Neuronal stem cell (in vitro differentiated cells): ENCODE measurements around the gene DUSP1.

Experiments used
- DNase-seq: peaks from one replicate; pipeline ENCODE4 v3.0.0-alpha.2; 2013; ENCODE audit warnings: low spot score
- H2AFZ ChIP-seq: one replicate; pipeline ENCODE4 v1.6.1; 2013; ENCODE audit warnings: mild to moderate bottlenecking, low read length, inconsistent platforms
- H2AK5ac ChIP-seq: 2 replicates; pipeline ENCODE4 v1.6.1; 2013; ENCODE audit warnings: low read depth, mild to moderate bottlenecking, inconsistent platforms, low read length, moderate library complexity, mixed read lengths
- H2BK120ac ChIP-seq: 2 replicates; pipeline ENCODE4 v1.6.1; 2013; ENCODE audit warnings: low read depth, mild to moderate bottlenecking, inconsistent platforms, low read length, moderate library complexity, mixed read lengths
- H2BK12ac ChIP-seq: one replicate; pipeline ENCODE4 v1.6.1; 2013; ENCODE audit warnings: low read length, inconsistent platforms
- H2BK15ac ChIP-seq: 2 replicates; pipeline ENCODE4 v1.6.1; 2013; ENCODE audit warnings: mild to moderate bottlenecking, low read length, inconsistent platforms, mixed read lengths
- H2BK5ac ChIP-seq: one replicate; pipeline ENCODE4 v1.6.1; 2013; ENCODE audit warnings: inconsistent platforms, mild to moderate bottlenecking, low read length, moderate library complexity
- H3K14ac ChIP-seq: one replicate; pipeline ENCODE4 v1.6.1; 2013; ENCODE audit warnings: low read length, inconsistent platforms
- H3K18ac ChIP-seq: 2 replicates; pipeline ENCODE4 v1.6.1; 2013; ENCODE audit warnings: low read length, inconsistent platforms
- H3K23ac ChIP-seq: 2 replicates; pipeline ENCODE4 v1.6.1; 2013; ENCODE audit warnings: low read depth, mild to moderate bottlenecking, mixed read lengths, low read length, inconsistent platforms; ENCODE audit not compliant: poor library complexity
- H3K27ac ChIP-seq: replicated peaks from 3 replicates; pipeline ENCODE4 v1.5.1; 2013; ENCODE audit warnings: low read length, inconsistent platforms
- H3K27me3 ChIP-seq, 3 experiments: 2 replicates each; pipeline ENCODE4 v1.6.1; 2013; ENCODE audit warnings: low read length in 3 of 3, mild to moderate bottlenecking in 2 of 3, inconsistent platforms in 1 of 3, low read depth in 1 of 3, mixed read lengths in 1 of 3, moderate library complexity in 1 of 3; ENCODE audit not compliant: control insufficient read depth in 3 of 3, insufficient read depth in 3 of 3
- H3K36me3 ChIP-seq, 2 donors: replicated peaks in 1 of 2; 2 replicates each; pipeline ENCODE4 v1.6.1; 2013; ENCODE audit warnings: low read length in 2 of 2; ENCODE audit not compliant: control insufficient read depth in 2 of 2, insufficient read depth in 2 of 2
- H3K4ac ChIP-seq: 2 replicates; pipeline ENCODE4 v1.6.1; 2013; ENCODE audit warnings: inconsistent platforms, mild to moderate bottlenecking, low read length, moderate library complexity
- H3K4me1 ChIP-seq, 2 donors: 1 replicate in 1 of 2; 2 replicates in 1 of 2; pipeline ENCODE4 v1.6.1; 2013; ENCODE audit warnings: low read length in 2 of 2, low read depth in 1 of 2; ENCODE audit not compliant: control insufficient read depth in 2 of 2, insufficient read depth in 1 of 2
- H3K4me2 ChIP-seq: one replicate; pipeline ENCODE4 v1.6.1; 2013; ENCODE audit warnings: mild to moderate bottlenecking, low read length, inconsistent platforms; ENCODE audit not compliant: insufficient read depth, poor library complexity, severe bottlenecking
- H3K4me3 ChIP-seq, 2 donors: 2 replicates each; pipeline ENCODE4 v1.5.1; 2013; ENCODE audit warnings: low read length in 2 of 2, mild to moderate bottlenecking in 2 of 2, inconsistent platforms in 1 of 2, moderate library complexity in 1 of 2
- H3K79me1 ChIP-seq: one replicate; pipeline ENCODE4 v1.6.1; 2013; ENCODE audit warnings: low read depth, mild to moderate bottlenecking, inconsistent platforms, low read length, moderate library complexity
- H3K9ac ChIP-seq: one replicate; pipeline ENCODE4 v1.6.1; 2013; ENCODE audit warnings: mild to moderate bottlenecking, low read depth, low read length, inconsistent platforms; ENCODE audit not compliant: poor library complexity
- H3K9me3 ChIP-seq, 2 donors: replicated peaks in 1 of 2; 2 replicates each; pipeline versions ENCODE3 to v1.6.1; 2013; ENCODE audit warnings: low read length in 2 of 2, mild to moderate bottlenecking in 2 of 2, inconsistent platforms in 1 of 2, low read depth in 1 of 2, mixed read lengths in 1 of 2, moderate library complexity in 1 of 2; ENCODE audit not compliant: control insufficient read depth in 2 of 2, insufficient read depth in 1 of 2
- H4K8ac ChIP-seq: one replicate; pipeline ENCODE4 v1.6.1; 2013; ENCODE audit warnings: low read depth, mild to moderate bottlenecking, inconsistent platforms, low read length, moderate library complexity
- H4K91ac ChIP-seq: one replicate; pipeline ENCODE4 v1.6.1; 2013; ENCODE audit warnings: low read length, low read depth, mild to moderate bottlenecking, inconsistent platforms; ENCODE audit not compliant: poor library complexity
- WGBS, 2 donors: extraction: QIAGEN DNeasy Blood & Tissue Kit; methylation state at CpG; one replicate each; pipeline ENCODE4 v1.1.7; 2013; ENCODE audit warnings: missing lambda C conversion rate in 2 of 2, mixed read lengths in 1 of 2; ENCODE audit not compliant: insufficient read length in 2 of 2, insufficient replicate concordance in 1 of 2; ENCODE audit errors: extremely low coverage in 2 of 2; 5-methylcytosine and 5-hydroxymethylcytosine counted together

DUSP1 gene

DNA sequence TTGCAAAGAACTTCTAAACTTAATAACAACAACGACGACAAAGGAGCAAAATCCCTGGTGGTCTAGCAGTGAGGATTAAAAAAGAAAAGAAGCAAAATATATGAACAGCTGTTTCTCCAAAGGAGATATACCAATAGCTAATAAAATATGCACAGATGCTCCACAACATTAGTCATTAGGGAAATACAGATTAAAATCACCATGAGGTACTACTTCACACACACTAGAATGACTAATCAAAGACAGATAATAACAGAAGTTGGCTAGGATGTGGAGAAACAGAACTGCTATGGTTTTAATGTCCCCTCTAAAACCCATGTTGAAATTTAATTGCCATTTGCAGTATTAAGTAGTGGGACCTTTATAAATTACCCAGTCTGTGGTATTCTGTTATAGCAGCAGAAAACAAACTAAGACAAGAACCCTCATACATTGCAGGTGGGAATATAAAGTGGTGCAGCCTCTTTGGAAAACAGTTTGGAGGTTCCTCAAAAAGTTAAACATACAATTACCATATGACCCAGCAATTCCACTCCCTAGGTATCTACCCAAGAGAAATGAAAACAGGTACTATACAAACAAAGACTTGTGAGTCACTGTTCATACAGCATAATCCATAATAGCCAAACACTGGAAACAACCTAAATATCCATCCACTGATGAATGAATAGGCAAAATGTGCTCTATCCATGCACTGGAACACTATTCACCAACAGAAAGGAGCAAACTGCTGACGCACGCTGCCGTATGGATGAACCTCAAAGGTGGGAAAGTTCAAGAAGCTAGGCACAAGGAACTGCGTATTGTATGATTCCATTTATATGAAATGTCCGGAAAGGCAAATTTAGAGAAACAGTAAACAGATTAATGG is 11.4 kb upstream of the DUSP1 start:
- no peak overlapping the region for H2AK5ac ChIP-seq
- no peak overlapping the region for H3K14ac ChIP-seq
- H2BK120ac ChIP-seq, result no peak overlapping the region
- no CpG with 5 or more reads among the region's 7 CpGs for WGBS, 2 donors
- no peak for DNase-seq
- H4K91ac ChIP-seq, result no peak overlapping the region
- H3K27ac ChIP-seq, result no peak overlapping the region
- H3K27me3 ChIP-seq, result no peaks in the 10 kb centered on the region
- H3K18ac ChIP-seq, result no peak overlapping the region
- no peak overlapping the region for H3K4ac ChIP-seq
- no peaks in the 10 kb centered on the region for H3K79me1 ChIP-seq
- H2BK5ac ChIP-seq, result no peak overlapping the region
- peaks cover 0 to 9% of the 10 kb centered on the region in 2 donors for H3K4me1 ChIP-seq
- H3K4me3 ChIP-seq, result no peak overlapping the region
- no peak overlapping the region for H2BK15ac ChIP-seq
- H3K23ac ChIP-seq, result no peak overlapping the region
- H3K9me3 ChIP-seq, result no peaks in the 10 kb centered on the region
- no peaks in the 10 kb centered on the region for H3K36me3 ChIP-seq
- no peak overlapping the region for H2BK12ac ChIP-seq
- H3K4me2 ChIP-seq, result no peak overlapping the region
- H4K8ac ChIP-seq, result no peak overlapping the region
- no peak overlapping the region for H3K9ac ChIP-seq
- no peak overlapping the region for H2AFZ ChIP-seq

DNA sequence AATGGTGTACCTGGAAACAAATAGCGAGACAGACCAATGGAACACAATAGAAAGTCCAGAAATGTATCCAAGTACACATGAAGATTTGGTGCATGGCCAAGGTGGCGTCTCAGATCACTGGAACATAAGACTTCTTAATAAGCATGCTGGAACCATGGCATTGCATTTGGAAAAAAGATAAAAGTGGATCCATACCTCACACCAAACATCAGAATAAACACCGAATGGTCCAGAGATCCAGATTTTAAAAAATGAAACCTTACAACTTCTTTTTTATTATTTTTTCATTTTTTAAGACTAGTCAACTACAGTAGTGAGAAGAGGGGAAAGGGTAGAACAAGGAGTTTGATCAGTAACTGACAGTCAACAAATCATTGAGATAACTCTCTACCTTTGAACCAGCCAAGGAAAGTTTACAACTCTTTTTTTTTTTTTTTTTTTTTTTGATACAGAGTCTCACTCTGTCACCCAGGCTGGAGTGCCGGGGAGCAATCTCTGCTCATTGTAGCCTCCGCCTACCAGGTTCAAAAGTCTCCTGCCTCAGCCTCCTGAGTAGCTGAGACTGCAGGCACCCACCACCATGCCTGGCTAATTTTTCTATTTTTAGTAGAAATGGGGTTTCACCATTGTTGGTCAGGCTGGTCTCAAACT is 8.8 kb upstream of the DUSP1 start:
- Histone ChIP-seq H2BK15ac (no peak overlapping the region), H2BK120ac (no peak overlapping the region), H3K9ac (no peak overlapping the region), H3K36me3 (no peaks in the 10 kb centered on the region), H2AK5ac (no peak overlapping the region), H3K27me3 (no peaks in the 10 kb centered on the region), H3K4me1 (peaks cover 0 to 10% of the 10 kb centered on the region in 2 donors), H4K91ac (no peak overlapping the region), H2BK5ac (no peak overlapping the region), H3K27ac (no peak overlapping the region), H3K4me2 (no peak overlapping the region), H3K18ac (no peak overlapping the region), H3K23ac (no peak overlapping the region), H3K9me3 (no peaks in the 10 kb centered on the region), H3K4ac (no peak overlapping the region), H3K14ac (no peak overlapping the region), H2AFZ (no peak overlapping the region), H3K4me3 (no peak overlapping the region), H2BK12ac (no peak overlapping the region), H3K79me1 (no peaks in the 10 kb centered on the region), H4K8ac (no peak overlapping the region)
- DNase-seq, result no peak
- WGBS, 2 donors, result no CpG with 5 or more reads among the region's 5 CpGs

DNA sequence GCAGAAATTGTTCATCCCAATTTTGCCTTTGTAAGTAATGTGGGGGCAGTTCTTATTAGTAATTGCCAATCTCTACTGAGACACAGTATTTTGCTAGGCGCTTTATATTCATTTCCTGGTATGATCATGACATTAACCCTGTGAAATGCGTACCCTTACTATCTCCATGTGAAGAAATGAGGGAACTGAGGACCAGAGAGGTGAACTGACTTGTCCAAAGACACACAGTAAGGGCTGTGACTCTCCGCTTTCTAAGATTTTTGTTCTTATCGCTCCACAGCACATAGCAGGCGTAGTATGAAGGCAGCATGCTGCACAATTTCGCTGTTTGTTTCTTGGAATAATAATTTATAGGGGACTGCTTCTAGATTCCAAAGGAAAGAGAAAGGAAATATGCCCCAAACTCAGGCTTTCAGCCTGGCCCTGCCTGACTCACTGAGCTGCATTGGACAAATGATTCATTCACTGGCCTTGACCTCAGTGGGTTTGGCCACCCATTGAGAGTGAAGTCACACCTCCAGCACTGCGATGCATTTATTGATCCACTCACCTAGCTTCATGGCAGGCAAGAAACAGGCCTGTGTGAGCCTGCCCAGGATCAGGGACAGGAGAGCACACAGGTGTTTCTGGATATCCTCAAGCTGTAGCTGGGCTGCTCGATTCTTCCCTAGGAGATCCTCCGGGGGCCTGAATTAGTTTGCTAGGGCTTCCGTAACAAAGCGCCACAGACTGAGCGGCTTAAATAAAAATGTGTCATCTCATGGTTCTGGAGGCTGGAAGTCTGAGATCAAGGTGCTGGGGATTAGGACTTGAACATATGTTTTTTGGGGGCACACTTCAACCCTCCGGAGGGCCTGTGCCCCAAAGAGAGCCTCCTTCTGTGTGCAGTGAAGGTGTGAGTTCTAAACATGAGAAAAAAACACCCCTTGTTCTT is 7.2 kb upstream of the DUSP1 start:
- WGBS, 2 donors, result no CpG with 5 or more reads among the region's 13 CpGs
- H3K27me3 ChIP-seq, result peaks cover 0 to 2% (median 0%) of the 10 kb centered on the region in 3 experiments
- H3K79me1 ChIP-seq, result no peaks in the 10 kb centered on the region
- H2BK5ac ChIP-seq, result no peak overlapping the region
- H3K14ac ChIP-seq, result no peak overlapping the region
- H2BK120ac ChIP-seq, result no peak overlapping the region
- no peak overlapping the region for H3K4me2 ChIP-seq
- no peak overlapping the region for H4K8ac ChIP-seq
- no peak overlapping the region for H3K9ac ChIP-seq
- DNase-seq, result no peak
- no peaks in the 10 kb centered on the region for H3K9me3 ChIP-seq
- no peak overlapping the region for H2AK5ac ChIP-seq
- no peak overlapping the region for H2BK15ac ChIP-seq
- no peak overlapping the region for H3K18ac ChIP-seq
- H3K36me3 ChIP-seq, result no peaks in the 10 kb centered on the region
- H3K27ac ChIP-seq, result no peak overlapping the region
- H3K4ac ChIP-seq, result no peak overlapping the region
- no peak overlapping the region for H2BK12ac ChIP-seq
- no peak overlapping the region for H4K91ac ChIP-seq
- no peak overlapping the region for H3K23ac ChIP-seq
- no peak overlapping the region for H3K4me3 ChIP-seq
- no peak overlapping the region for H2AFZ ChIP-seq
- peaks cover 0 to 10% of the 10 kb centered on the region in 2 donors for H3K4me1 ChIP-seq
